Breast epithelium (tissue), 4 donors: ENCODE measurements around the gene EP300. TPM values are rescaled to one million over a fixed set of nuclear protein-coding genes. Genes with fewer than 3 reads are reported as not detected.
"Not testable (repeated sequence)": the region's sequence is repeated elsewhere in the genome, so short reads cannot be mapped to it uniquely, and the experiment has no call there.

ENCODE experiments used
- DNase-seq, 2 donors: peaks; one replicate each; pipeline ENCODE4 v3.0.0-alpha.2; 2019; ENCODE audit warnings: low spot score in 2 of 2
- H3K27ac ChIP-seq, 2 donors: fragments of 200-600 bp; sonication (generic) in 1 of 2; one replicate each; pipeline ENCODE4 v1.5.1; 2016 to 2019; ENCODE audit warnings: mild to moderate bottlenecking in 1 of 2
- H3K27me3 ChIP-seq, 2 donors: fragments of 200-600 bp; sonication (generic) in 1 of 2; one replicate each; pipeline versions ENCODE4 v1.5.1 to v1.6.0; 2017 to 2019; ENCODE audit warnings: control low read depth in 1 of 2, mild to moderate bottlenecking in 1 of 2
- H3K36me3 ChIP-seq: fragments of 200-600 bp; one replicate; pipeline ENCODE4 v1.5.1; 2019
- H3K4me1 ChIP-seq, 2 donors: fragments of 200-600 bp; sonication (generic); one replicate each; pipeline ENCODE4 v1.5.1; 2016 to 2019; ENCODE audit warnings: control low read depth in 1 of 2
- H3K4me3 ChIP-seq, 3 donors: fragments of 200-600 bp; sonication (generic); 1 replicate in 2 of 3; 2 replicates in 1 of 3; pipeline ENCODE4 v1.5.1; 2016 to 2019; ENCODE audit warnings: mild to moderate bottlenecking in 3 of 3, moderate library complexity in 2 of 3
- H3K9me3 ChIP-seq, 2 donors: fragments of 200-600 bp; sonication (generic) in 1 of 2; one replicate each; pipeline ENCODE4 v1.5.1; 2016 to 2019; ENCODE audit warnings: control low read depth in 1 of 2
- POLR2A ChIP-seq: fragments of 450-650 bp; IDR thresholded peaks from one replicate; pipeline ENCODE4 v1.6.1; 2016; ENCODE audit warnings: antibody characterized with exemption, mild to moderate bottlenecking, moderate library complexity
- POLR2AphosphoS5 ChIP-seq, 3 donors: sonication (generic); formaldehyde crosslinking; IDR thresholded peaks; one replicate each; pipeline ENCODE4 v1.6.1; 2017; ENCODE audit warnings: antibody characterized with exemption in 3 of 3
- intact Hi-C: fragments of 100-400 bp; cut with DNase I; formaldehyde crosslinking; loops from one replicate; pipeline ENCODE4 v1.15.1; 2023; ENCODE audit warnings: low total_unique reads
- total RNA-seq, 3 donors: library from RNA; depleted of rRNA; stranded (reverse); fragments of >200 nt; gene quantifications; one replicate each; pipeline ENCODE4 v1.1.0, GENCODE V29; 2016
- TF ChIP-seq, protein P1 (sequence below), 3 donors: fragments of 450-650 bp; IDR thresholded peaks; one replicate each; pipeline ENCODE4 v1.5.1; 2016 to 2017; ENCODE audit warnings: antibody characterized with exemption in 3 of 3, mild to moderate bottlenecking in 3 of 3, moderate library complexity in 3 of 3

The EP300 gene
- total RNA-seq, 3 donors from 2014 or later: 50.5 to 118 (median 56.2) TPM

DNA sequence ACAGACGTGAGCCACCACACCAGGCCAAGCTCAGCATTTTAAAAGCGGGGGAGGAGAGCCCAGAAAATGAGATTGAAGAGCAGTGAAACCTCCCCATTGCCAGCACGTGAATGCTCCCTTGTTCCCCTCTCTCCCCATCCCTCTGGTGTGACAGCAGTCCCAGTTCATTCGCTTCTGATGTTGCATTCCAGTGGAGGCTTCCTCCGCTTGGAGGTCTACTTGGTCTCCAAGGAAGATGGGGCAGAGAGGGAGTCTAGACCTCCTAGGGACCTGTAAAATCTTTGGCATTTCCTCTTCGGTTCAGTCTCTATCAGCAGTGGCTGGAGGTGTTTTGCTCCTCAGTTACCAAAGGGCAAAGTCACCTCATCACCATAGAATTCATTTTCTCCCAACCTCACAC lies 30.2 kb upstream of the EP300 start:
- H3K36me3 ChIP-seq: no peaks in the 10 kb centered on the region
- H3K27me3 ChIP-seq: no peaks in the 10 kb centered on the region
- no peak for DNase-seq
- intact Hi-C loops: no loop called here
- TF ChIP-seq POLR2AphosphoS5 (IDR thresholded peaks at IDR 0.05) (no peak), POLR2A (no peak)
- TF ChIP-seq, protein P1, sequence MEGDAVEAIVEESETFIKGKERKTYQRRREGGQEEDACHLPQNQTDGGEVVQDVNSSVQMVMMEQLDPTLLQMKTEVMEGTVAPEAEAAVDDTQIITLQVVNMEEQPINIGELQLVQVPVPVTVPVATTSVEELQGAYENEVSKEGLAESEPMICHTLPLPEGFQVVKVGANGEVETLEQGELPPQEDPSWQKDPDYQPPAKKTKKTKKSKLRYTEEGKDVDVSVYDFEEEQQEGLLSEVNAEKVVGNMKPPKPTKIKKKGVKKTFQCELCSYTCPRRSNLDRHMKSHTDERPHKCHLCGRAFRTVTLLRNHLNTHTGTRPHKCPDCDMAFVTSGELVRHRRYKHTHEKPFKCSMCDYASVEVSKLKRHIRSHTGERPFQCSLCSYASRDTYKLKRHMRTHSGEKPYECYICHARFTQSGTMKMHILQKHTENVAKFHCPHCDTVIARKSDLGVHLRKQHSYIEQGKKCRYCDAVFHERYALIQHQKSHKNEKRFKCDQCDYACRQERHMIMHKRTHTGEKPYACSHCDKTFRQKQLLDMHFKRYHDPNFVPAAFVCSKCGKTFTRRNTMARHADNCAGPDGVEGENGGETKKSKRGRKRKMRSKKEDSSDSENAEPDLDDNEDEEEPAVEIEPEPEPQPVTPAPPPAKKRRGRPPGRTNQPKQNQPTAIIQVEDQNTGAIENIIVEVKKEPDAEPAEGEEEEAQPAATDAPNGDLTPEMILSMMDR (IDR thresholded peaks at IDR 0.05): no peak
- no peaks in the 10 kb centered on the region for H3K4me1 ChIP-seq
- H3K27ac ChIP-seq: no peak overlapping the region
- H3K9me3 ChIP-seq: no peaks in the 10 kb centered on the region
- no peak overlapping the region for H3K4me3 ChIP-seq

DNA sequence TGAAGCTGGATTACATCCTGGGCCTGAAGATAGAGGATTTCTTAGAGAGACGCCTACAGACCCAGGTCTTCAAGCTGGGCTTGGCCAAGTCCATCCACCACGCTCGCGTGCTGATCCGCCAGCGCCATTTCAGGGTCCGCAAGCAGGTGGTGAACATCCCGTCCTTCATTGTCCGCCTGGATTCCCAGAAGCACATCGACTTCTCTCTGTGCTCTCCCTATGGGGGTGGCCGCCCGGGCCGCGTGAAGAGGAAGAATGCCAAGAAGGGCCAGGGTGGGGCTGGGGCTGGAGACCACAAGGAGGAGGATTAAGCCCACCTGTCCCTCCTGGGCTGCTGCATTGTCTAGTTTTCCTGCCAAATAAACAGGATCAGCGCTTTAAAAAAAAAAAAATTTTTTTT lies 28.1 kb upstream of the EP300 start:
- intact Hi-C loops, H3K36me3 ChIP-seq, H3K4me3 ChIP-seq, H3K9me3 ChIP-seq, H3K27ac ChIP-seq, DNase-seq, H3K4me1 ChIP-seq, H3K27me3 ChIP-seq: not testable (repeated sequence)

DNA sequence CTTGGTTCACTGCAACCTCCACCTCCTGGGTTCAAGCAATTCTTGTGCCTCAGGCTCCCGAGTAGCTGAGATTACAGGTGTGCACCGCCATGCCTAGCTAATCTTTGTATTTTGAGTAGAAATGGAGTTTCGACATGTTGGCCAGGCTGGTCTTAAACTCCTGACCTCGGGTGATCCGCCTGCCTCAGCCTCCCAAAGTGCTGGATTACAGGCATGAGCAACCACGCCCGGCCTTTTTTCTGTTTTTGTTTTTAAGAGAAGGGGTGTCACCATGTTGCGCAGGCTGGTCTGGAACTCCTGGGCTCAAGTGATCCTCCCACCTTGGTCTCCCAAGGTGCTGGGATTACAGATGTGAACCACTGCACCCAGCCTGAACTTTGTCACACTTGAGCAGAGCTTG lies 26.1 kb upstream of the EP300 start:
- H3K27me3 ChIP-seq, DNase-seq, H3K36me3 ChIP-seq, intact Hi-C loops, H3K9me3 ChIP-seq, H3K4me3 ChIP-seq, H3K27ac ChIP-seq, H3K4me1 ChIP-seq: not testable (repeated sequence)

DNA sequence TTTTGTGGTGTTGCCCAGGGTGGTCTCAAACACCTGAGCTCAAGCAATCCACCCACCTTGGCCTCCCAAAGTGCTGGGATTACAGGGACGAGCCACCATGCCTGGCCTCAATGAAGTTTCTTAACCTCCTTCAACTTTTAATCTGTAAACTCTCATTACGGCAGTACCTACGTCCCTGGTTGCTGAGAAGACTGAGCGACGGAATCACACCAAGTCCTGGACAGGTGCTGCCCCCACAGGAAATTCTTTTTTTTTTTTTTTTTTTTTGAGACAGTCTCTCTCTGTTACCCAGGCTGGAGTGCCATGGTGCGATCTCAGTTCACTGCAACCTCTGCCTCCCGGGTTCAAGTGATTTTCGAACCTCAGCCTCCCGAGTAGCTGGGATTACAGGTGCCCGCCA lies 24.4 kb upstream of the EP300 start:
- H3K36me3 ChIP-seq, H3K9me3 ChIP-seq, H3K27me3 ChIP-seq, H3K27ac ChIP-seq, H3K4me1 ChIP-seq, H3K4me3 ChIP-seq, intact Hi-C loops, DNase-seq: not testable (repeated sequence)

DNA sequence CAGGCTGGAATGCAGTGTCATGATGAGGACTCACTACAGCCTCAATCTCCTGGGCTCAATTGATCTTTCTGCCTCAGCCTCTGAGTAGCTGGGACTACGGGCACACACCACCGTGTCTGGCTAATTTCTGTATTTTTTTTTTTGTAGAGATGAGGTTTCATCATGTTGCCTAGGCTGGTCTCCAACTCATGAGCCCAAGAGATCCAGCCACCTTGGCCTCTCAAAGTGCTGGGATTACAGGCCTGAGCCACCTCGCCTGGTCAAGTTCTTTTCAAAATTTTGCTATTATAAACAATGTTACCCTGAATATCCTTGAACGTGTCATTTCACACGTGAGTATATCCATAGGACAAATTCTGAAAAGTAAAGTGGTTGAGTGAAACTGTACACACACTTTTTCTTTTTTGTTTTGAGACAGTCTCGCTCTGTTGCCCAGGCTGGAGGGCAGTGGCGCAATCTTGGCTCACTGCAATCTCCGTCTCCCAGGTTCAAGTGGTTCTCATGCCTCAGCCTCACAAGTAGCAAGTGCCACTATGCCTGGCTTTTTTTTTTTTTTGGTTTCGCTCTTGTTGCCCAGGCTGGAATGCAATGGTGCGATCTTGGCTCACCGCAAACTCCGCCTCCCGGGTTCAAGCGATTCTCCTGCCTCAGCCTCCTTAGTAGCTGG lies 21.6 kb upstream of the EP300 start:
- TF ChIP-seq POLR2A: no peak
- TF ChIP-seq, protein P1 (IDR thresholded peaks at IDR 0.05): no peak
- TF ChIP-seq POLR2AphosphoS5 (IDR thresholded peaks at IDR 0.05): no peak
- intact Hi-C loops: no loop called here
- H3K27me3 ChIP-seq: no peaks in the 10 kb centered on the region
- no peaks in the 10 kb centered on the region for H3K9me3 ChIP-seq
- H3K4me3 ChIP-seq: no peak overlapping the region
- no peaks in the 10 kb centered on the region for H3K4me1 ChIP-seq
- no peak for DNase-seq
- H3K36me3 ChIP-seq: no peaks in the 10 kb centered on the region
- no peak overlapping the region for H3K27ac ChIP-seq

DNA sequence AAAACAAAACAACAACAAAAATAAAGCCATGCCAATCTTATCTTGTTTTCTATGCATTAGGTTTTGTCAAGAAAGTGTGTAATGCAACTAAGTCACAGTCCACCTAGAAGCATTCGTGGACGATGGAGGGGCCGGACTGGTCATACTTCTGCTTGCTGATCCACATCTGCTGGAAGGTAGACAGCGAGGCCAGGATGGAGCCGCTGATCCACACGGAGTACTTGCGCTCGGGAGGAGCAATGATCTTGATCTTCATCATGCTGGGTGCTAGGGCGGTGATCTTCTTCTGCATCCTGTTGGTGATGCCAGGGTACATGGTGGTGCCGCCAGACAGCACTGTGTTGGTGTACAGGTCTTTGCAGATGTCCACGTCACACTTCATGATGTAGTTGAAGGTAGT lies 18.3 kb upstream of the EP300 start:
- Histone ChIP-seq H3K36me3 (no peaks in the 10 kb centered on the region), H3K27ac (no peak overlapping the region), H3K9me3 (no peaks in the 10 kb centered on the region), H3K27me3 (no peaks in the 10 kb centered on the region), H3K4me1 (no peaks in the 10 kb centered on the region), H3K4me3 (no peak overlapping the region)
- intact Hi-C loops: no loop called here
- TF ChIP-seq, protein P1 (IDR thresholded peaks at IDR 0.05): no peak
- TF ChIP-seq POLR2A (no peak), POLR2AphosphoS5 (IDR thresholded peaks at IDR 0.05) (no peak)
- DNase-seq: no peak

DNA sequence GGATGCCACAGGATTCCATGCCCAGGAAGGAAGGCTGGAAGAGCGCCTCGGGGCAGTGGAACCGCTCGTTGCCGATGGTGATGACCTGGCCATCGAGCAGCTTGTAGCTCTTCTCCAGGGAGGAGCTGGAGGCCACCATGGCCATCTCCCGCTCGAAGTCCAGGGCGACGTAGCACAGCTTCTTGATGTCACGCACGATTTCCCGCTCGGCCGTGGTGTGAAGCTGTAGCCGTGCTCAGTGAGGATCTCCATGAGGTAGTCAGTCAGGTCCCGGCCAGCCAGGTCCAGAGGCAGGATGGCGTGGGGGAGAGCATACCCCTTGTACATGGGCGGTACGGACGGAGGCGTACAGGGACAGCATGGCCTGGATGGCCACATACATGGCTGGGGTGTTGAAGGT lies 17.9 kb upstream of the EP300 start:
- no peaks in the 10 kb centered on the region for H3K4me1 ChIP-seq
- H3K4me3 ChIP-seq: no peak overlapping the region
- TF ChIP-seq POLR2AphosphoS5 (IDR thresholded peaks at IDR 0.05) (no peak), POLR2A (no peak)
- TF ChIP-seq, protein P1 (IDR thresholded peaks at IDR 0.05): no peak
- H3K27ac ChIP-seq: no peak overlapping the region
- H3K9me3 ChIP-seq: no peaks in the 10 kb centered on the region
- intact Hi-C loops: no loop called here
- no peaks in the 10 kb centered on the region for H3K27me3 ChIP-seq
- H3K36me3 ChIP-seq: no peaks in the 10 kb centered on the region
- no peak for DNase-seq
